ENCODE data around the gene TRAF7. TPM values are rescaled to one million over a fixed set of nuclear protein-coding genes. Genes with fewer than 3 reads are reported as not detected.

The TRAF7 gene
- total and polyA plus RNA-seq, 2 of the 13 experiments (the other 11 are each of a cell fraction or from before 2014, with no cell fraction given): 47.9 to 65.6 TPM

- TF ChIP-seq ZMAT3 (CRISPR knock-in tag; conservative IDR thresholded peaks at IDR 0.05): no peak
- TF ChIP-seq PPARG (CRISPR knock-in tag; conservative IDR thresholded peaks at IDR 0.05): no peak
- TF ChIP-seq MXD4 (CRISPR knock-in tag; IDR thresholded peaks at IDR 0.05): no peak
- TF ChIP-seq CCAR2 (optimal IDR thresholded peaks at IDR 0.05; ENCODE audit: low read depth, low read length): peak; percentile 47
- no peak for TF ChIP-seq ARNT2 (CRISPR knock-in tag; IDR thresholded peaks at IDR 0.05; ENCODE audit: low read depth)
- no peak for TF ChIP-seq ZBTB21 (CRISPR knock-in tag; IDR thresholded peaks at IDR 0.05)
- no peak for TF ChIP-seq ZZZ3 (CRISPR knock-in tag; IDR thresholded peaks at IDR 0.05; ENCODE audit: borderline replicate concordance)
- peak; percentile 53; the same call in 1 of the 2 replicates for TF ChIP-seq ARHGAP35 (CRISPR knock-in tag; IDR thresholded peaks at IDR 0.05; ENCODE audit: borderline replicate concordance)
- 0 out of 2 replicates have a peak, but pooled peaks have one; percentile 23 for TF ChIP-seq ZBTB10 (CRISPR knock-in tag; IDR thresholded peaks at IDR 0.05; ENCODE audit: borderline replicate concordance)
- no peak; the same call in 1 of the 2 replicates for TF ChIP-seq KDM5B (CRISPR knock-in tag; IDR thresholded peaks at IDR 0.05; ENCODE audit: borderline replicate concordance)
- peak; percentile 39; the same call in 1 of the 2 replicates for TF ChIP-seq ZFP90 (CRISPR knock-in tag; IDR thresholded peaks at IDR 0.05; ENCODE audit: borderline replicate concordance)
- peak; percentile 72 for TF ChIP-seq ZFY (CRISPR knock-in tag; IDR thresholded peaks at IDR 0.05)
- TF ChIP-seq FOXP4 (CRISPR knock-in tag; IDR thresholded peaks at IDR 0.05): no peak
- no peak for TF ChIP-seq MIXL1 (CRISPR knock-in tag; IDR thresholded peaks at IDR 0.05)
- TF ChIP-seq HMG20A (CRISPR knock-in tag; IDR thresholded peaks at IDR 0.05; ENCODE audit: borderline replicate concordance): no peak
- peak; percentile 56 for TF ChIP-seq SRSF1 (optimal IDR thresholded peaks at IDR 0.05; ENCODE audit: low read depth, low read length)
- no peak for TF ChIP-seq SNAPC2 (CRISPR knock-in tag; IDR thresholded peaks at IDR 0.05)
- TF ChIP-seq MXI1 (IDR thresholded peaks at IDR 0.05; ENCODE audit: borderline replicate concordance, low read depth, low read length): peak; percentile 36; the same call in 1 of the 3 replicates
- TF ChIP-seq ZBTB34 (CRISPR knock-in tag; IDR thresholded peaks at IDR 0.05): 0 out of 2 replicates have a peak, but pooled peaks have one; percentile 50
- TF ChIP-seq ZNF878 (CRISPR knock-in tag; IDR thresholded peaks at IDR 0.05): no peak
- TF ChIP-seq ZNF713 (CRISPR knock-in tag; IDR thresholded peaks at IDR 0.05): no peak
- TF ChIP-seq ZNF501 (CRISPR knock-in tag; IDR thresholded peaks at IDR 0.05): 0 out of 2 replicates have a peak, but pooled peaks have one; percentile 36
- no peak for TF ChIP-seq SP4 (CRISPR knock-in tag; IDR thresholded peaks at IDR 0.05)
- no peak for TF ChIP-seq ZMYM3 (CRISPR knock-in tag; IDR thresholded peaks at IDR 0.05)
Measured at GRCh38 chr16:2149630-2150417, 5.8 kb upstream of the TRAF7 start (continued).
